Measurements from ENCODE around the gene SLC2A5. TPM values are rescaled to one million over a fixed set of nuclear protein-coding genes. Genes with fewer than 3 reads are reported as not detected.

Gene SLC2A5
- polyA plus RNA-seq, 1 experiment = 0.21 TPM

- H3K27me3 ChIP-seq (ENCODE audit: control insufficient read depth, insufficient read depth, low read length) = peaks cover 28% of the 10 kb centered on the region
- no peaks in the 10 kb centered on the region for H3K9me3 ChIP-seq (ENCODE audit: control insufficient read depth, insufficient read depth, low read length)
- POLR2A ChIA-PET = no interaction called here
- no peak overlapping the region for H3K4me3 ChIP-seq (ENCODE audit: low read depth, low read length)
- TF ChIP-seq CTCF (IDR thresholded peaks at IDR 0.05; ENCODE audit: low read depth, low read length) = no peak
- no peak overlapping the region for H3K27ac ChIP-seq (ENCODE audit: low read depth, low read length)
- no peak for DNase-seq (ENCODE audit: low read depth, low spot score)
- CTCF ChIA-PET = interaction anchor here (0.5 to 1.0 kb wide), 3 partner anchors 34 to 95 kb away, joined by 3 to 8 read pairs (median 5); no protein-coding TSS in a partner anchor
Measured at GRCh38 chr1:9047019-9047418, 22.4 kb downstream of the SLC2A5 start.

GRCh38 chr1:9045861-9046510 is 23.4 kb downstream of the SLC2A5 start:
- DNase-seq (ENCODE audit: low read depth, low spot score) = no peak
- Histone ChIP-seq H3K4me3 (ENCODE audit: low read depth, low read length) (no peak overlapping the region), H3K27me3 (ENCODE audit: control insufficient read depth, insufficient read depth, low read length) (peaks cover 37% of the 10 kb centered on the region), H3K9me3 (ENCODE audit: control insufficient read depth, insufficient read depth, low read length) (no peaks in the 10 kb centered on the region; the same call in 1 of the 2 replicates), H3K27ac (ENCODE audit: low read depth, low read length) (no peak overlapping the region)
- ChIA-PET CTCF (no interaction called here), POLR2A (no interaction called here)
- TF ChIP-seq CTCF (IDR thresholded peaks at IDR 0.05; ENCODE audit: low read depth, low read length) = no peak

GRCh38 chr1:9044236-9044635 is 25.2 kb downstream of the SLC2A5 start:
- no peak for TF ChIP-seq CTCF (IDR thresholded peaks at IDR 0.05; ENCODE audit: low read depth, low read length)
- CTCF ChIA-PET = no interaction called here

GRCh38 chr1:9042272-9042671 is 27.2 kb downstream of the SLC2A5 start:
- DNase-seq (ENCODE audit: low read depth, low spot score) = no peak
- TF ChIP-seq CTCF (IDR thresholded peaks at IDR 0.05; ENCODE audit: low read depth, low read length) = no peak
- no peak overlapping the region for H3K4me3 ChIP-seq (ENCODE audit: low read depth, low read length)
- ChIA-PET POLR2A (no interaction called here), CTCF (interaction anchor here (0.5 to 1.9 kb wide), 4 partner anchors 37 to 547 kb away, joined by 3 to 7 read pairs (median 3); no protein-coding TSS in a partner anchor)
- H3K27me3 ChIP-seq (ENCODE audit: control insufficient read depth, insufficient read depth, low read length) = peaks cover 57% of the 10 kb centered on the region
- H3K27ac ChIP-seq (ENCODE audit: low read depth, low read length) = no peak overlapping the region
- H3K9me3 ChIP-seq (ENCODE audit: control insufficient read depth, insufficient read depth, low read length) = no peaks in the 10 kb centered on the region; the same call in 1 of the 2 replicates

More at GRCh38 chr1:9044236-9044635, 25.2 kb downstream of the SLC2A5 start:
- no peak overlapping the region for H3K4me3 ChIP-seq (ENCODE audit: low read depth, low read length)
- H3K27me3 ChIP-seq (ENCODE audit: control insufficient read depth, insufficient read depth, low read length) = peaks cover 44% of the 10 kb centered on the region
- no peaks in the 10 kb centered on the region; the same call in 1 of the 2 replicates for H3K9me3 ChIP-seq (ENCODE audit: control insufficient read depth, insufficient read depth, low read length)
- POLR2A ChIA-PET = no interaction called here
- no peak for DNase-seq (ENCODE audit: low read depth, low spot score)
- no peak overlapping the region for H3K27ac ChIP-seq (ENCODE audit: low read depth, low read length)

- H3K9me3 ChIP-seq (ENCODE audit: control insufficient read depth, insufficient read depth, low read length) = peaks cover 2% of the 10 kb centered on the region
- no peak overlapping the region for H3K27ac ChIP-seq (ENCODE audit: low read depth, low read length)
- H3K4me3 ChIP-seq (ENCODE audit: low read depth, low read length) = no peak overlapping the region
- POLR2A ChIA-PET = no interaction called here
- DNase-seq (ENCODE audit: low read depth, low spot score) = no peak
- peaks cover 48% of the 10 kb centered on the region for H3K27me3 ChIP-seq (ENCODE audit: control insufficient read depth, insufficient read depth, low read length)
- no peak for TF ChIP-seq CTCF (IDR thresholded peaks at IDR 0.05; ENCODE audit: low read depth, low read length)
- CTCF ChIA-PET = interaction anchor here (0.6 to 1.9 kb wide), 4 partner anchors 36 to 126 kb away, joined by 3 to 7 read pairs (median 4); no protein-coding TSS in a partner anchor
Measured at GRCh38 chr1:9041116-9041779, 28.2 kb downstream of the SLC2A5 start.
